Measurements from ENCODE around the gene CCT6A. TPM values are rescaled to one million over a fixed set of nuclear protein-coding genes. Genes with fewer than 3 reads are reported as not detected.
"Not testable (repeated sequence)": the region's sequence is repeated elsewhere in the genome, so short reads cannot be mapped to it uniquely, and the experiment has no call there.

The CCT6A gene
- total RNA-seq, 2 experiments from 2014 or later, result 225 to 231 TPM

GRCh38 chr7:56086761-56087160, 35.2 kb downstream of the CCT6A start:
- CTCF ChIA-PET, result interaction anchor here (1.0 kb wide), 1 partner anchor 12 kb away, joined by 4 read pairs; no protein-coding TSS in a partner anchor
- no peak for DNase-seq
- H3K9me3 Mint-ChIP-seq, result no peaks in the 10 kb centered on the region
- H3K36me3 Mint-ChIP-seq (ENCODE audit: low read depth), result peaks cover 11% of the 10 kb centered on the region
- intact Hi-C loops (cut with micrococcal nuclease), result no loop called here
- H3K4me3 Mint-ChIP-seq, result no peak overlapping the region
- H3K27ac Mint-ChIP-seq, result no peak overlapping the region
- H3K4me1 Mint-ChIP-seq (ENCODE audit: low read depth), result no peaks in the 10 kb centered on the region
- no peaks in the 10 kb centered on the region for H3K27me3 Mint-ChIP-seq (ENCODE audit: low read depth)

- Mint-ChIP-seq H3K27me3 (ENCODE audit: low read depth) (no peaks in the 10 kb centered on the region), H3K4me1 (ENCODE audit: low read depth) (no peaks in the 10 kb centered on the region), H3K27ac (no peak overlapping the region), H3K4me3 (no peak overlapping the region), H3K36me3 (ENCODE audit: low read depth) (peaks cover 9% of the 10 kb centered on the region), H3K9me3 (no peaks in the 10 kb centered on the region)
- CTCF ChIA-PET, result no interaction called here
- no peak for DNase-seq
- intact Hi-C loops (cut with micrococcal nuclease), result no loop called here
Observed at GRCh38 chr7:56087445-56087844, 35.9 kb downstream of the CCT6A start.

- intact Hi-C loops (cut with micrococcal nuclease), result no loop called here
- no peak overlapping the region for H3K4me3 Mint-ChIP-seq
- no peaks in the 10 kb centered on the region for H3K4me1 Mint-ChIP-seq (ENCODE audit: low read depth)
- H3K9me3 Mint-ChIP-seq, result no peaks in the 10 kb centered on the region
- H3K27me3 Mint-ChIP-seq (ENCODE audit: low read depth), result no peaks in the 10 kb centered on the region
- no peak for DNase-seq
- H3K36me3 Mint-ChIP-seq (ENCODE audit: low read depth), result peaks cover 3% of the 10 kb centered on the region
- CTCF ChIA-PET, result no interaction called here
- no peak overlapping the region for H3K27ac Mint-ChIP-seq
Observed at GRCh38 chr7:56091591-56091990, 40.0 kb downstream of the CCT6A start.

GRCh38 chr7:56092388-56092787, 40.8 kb downstream of the CCT6A start:
- CTCF ChIA-PET; H3K4me1 Mint-ChIP-seq (ENCODE audit: low read depth); H3K27ac Mint-ChIP-seq; H3K9me3 Mint-ChIP-seq; H3K36me3 Mint-ChIP-seq (ENCODE audit: low read depth); H3K27me3 Mint-ChIP-seq (ENCODE audit: low read depth); intact Hi-C loops (cut with micrococcal nuclease); H3K4me3 Mint-ChIP-seq; DNase-seq: not testable (repeated sequence)

GRCh38 chr7:56092789-56093531, 41.4 kb downstream of the CCT6A start, which contains the start of gene PHKG1:
Gene PHKG1, minus strand, starts transcription at chr7:56092952. Its CDS starts 4,011 bp downstream, at chr7:56088941.
- H3K4me3 Mint-ChIP-seq, result no peak within 1 kb of the TSS
- H3K36me3 Mint-ChIP-seq (ENCODE audit: low read depth), result peaks cover 5% of the 10 kb centered on the region
- intact Hi-C loops (cut with micrococcal nuclease), result no loop called here
- CTCF ChIA-PET, result interaction anchor here (0.5 kb wide), 1 partner anchor 1100 kb away, joined by 3 read pairs; no protein-coding TSS in a partner anchor
- DNase-seq, result no peak
- no peak within 1 kb of the TSS for H3K27ac Mint-ChIP-seq
- no peaks in the 10 kb centered on the region for H3K4me1 Mint-ChIP-seq (ENCODE audit: low read depth)
- no peaks in the 10 kb centered on the region for H3K27me3 Mint-ChIP-seq (ENCODE audit: low read depth)
- H3K9me3 Mint-ChIP-seq, result no peaks in the 10 kb centered on the region

GRCh38 chr7:56097700-56098099, 46.1 kb downstream of the CCT6A start:
- intact Hi-C loops (cut with micrococcal nuclease), result no loop called here
- H3K4me1 Mint-ChIP-seq (ENCODE audit: low read depth), result peaks cover 3% of the 10 kb centered on the region
- no peak overlapping the region for H3K27ac Mint-ChIP-seq
- CTCF ChIA-PET, result no interaction called here
- H3K36me3 Mint-ChIP-seq (ENCODE audit: low read depth), result peaks cover 29% of the 10 kb centered on the region
- H3K9me3 Mint-ChIP-seq, result no peaks in the 10 kb centered on the region
- no peak for DNase-seq
- no peak overlapping the region for H3K4me3 Mint-ChIP-seq
- H3K27me3 Mint-ChIP-seq (ENCODE audit: low read depth), result no peaks in the 10 kb centered on the region

GRCh38 chr7:56098187-56099008, 46.8 kb downstream of the CCT6A start:
- CTCF ChIA-PET, result interaction anchor here (0.6 to 1.3 kb wide), 3 partner anchors 12 to 504 kb away, joined by 3 to 4 read pairs (median 4); no protein-coding TSS in a partner anchor
- H3K4me3 Mint-ChIP-seq; DNase-seq; H3K27me3 Mint-ChIP-seq (ENCODE audit: low read depth); intact Hi-C loops (cut with micrococcal nuclease); H3K9me3 Mint-ChIP-seq; H3K4me1 Mint-ChIP-seq (ENCODE audit: low read depth): not testable (repeated sequence)
- Mint-ChIP-seq H3K36me3 (ENCODE audit: low read depth) (peaks cover 32% of the 10 kb centered on the region), H3K27ac (peak overlapping the region; percentile 18)

- DNase-seq, result no peak
- CTCF ChIA-PET, result no interaction called here
- intact Hi-C loops (cut with micrococcal nuclease), result loop anchor here (10.0 kb wide), 1 partner anchor 455 kb away; no protein-coding TSS in a partner anchor
- Mint-ChIP-seq H3K4me3 (no peak overlapping the region), H3K4me1 (ENCODE audit: low read depth) (peaks cover 10% of the 10 kb centered on the region), H3K36me3 (ENCODE audit: low read depth) (peaks cover 39% of the 10 kb centered on the region), H3K9me3 (no peaks in the 10 kb centered on the region), H3K27me3 (ENCODE audit: low read depth) (no peaks in the 10 kb centered on the region), H3K27ac (no peak overlapping the region)
Observed at GRCh38 chr7:56099653-56100052, 48.1 kb downstream of the CCT6A start.

GRCh38 chr7:56104138-56104537, 52.6 kb downstream of the CCT6A start:
- DNase-seq; H3K27ac Mint-ChIP-seq; H3K4me3 Mint-ChIP-seq; CTCF ChIA-PET; H3K9me3 Mint-ChIP-seq; H3K27me3 Mint-ChIP-seq (ENCODE audit: low read depth): not testable (repeated sequence)
- peaks cover 31% of the 10 kb centered on the region for H3K4me1 Mint-ChIP-seq (ENCODE audit: low read depth)
- peaks cover 53% of the 10 kb centered on the region for H3K36me3 Mint-ChIP-seq (ENCODE audit: low read depth)
- intact Hi-C loops (cut with micrococcal nuclease), result loop anchor here (10.0 kb wide), 1 partner anchor 459 kb away; no protein-coding TSS in a partner anchor

- intact Hi-C loops (cut with micrococcal nuclease), result loop anchor here (10.0 kb wide), 1 partner anchor 461 kb away; no protein-coding TSS in a partner anchor
- peak overlapping the region; percentile 98 for H3K27ac Mint-ChIP-seq
- peak; percentile 34 for DNase-seq
- H3K36me3 Mint-ChIP-seq (ENCODE audit: low read depth), result peaks cover 46% of the 10 kb centered on the region
- peaks cover 33% of the 10 kb centered on the region for H3K4me1 Mint-ChIP-seq (ENCODE audit: low read depth)
- H3K9me3 Mint-ChIP-seq, result no peaks in the 10 kb centered on the region
- no peaks in the 10 kb centered on the region for H3K27me3 Mint-ChIP-seq (ENCODE audit: low read depth)
- peak overlapping the region; percentile 90 for H3K4me3 Mint-ChIP-seq
- CTCF ChIA-PET, result interaction anchor here (0.5 to 1.4 kb wide), 2 partner anchors 31 to 219 kb away, joined by 3 to 6 read pairs; no protein-coding TSS in a partner anchor
Observed at GRCh38 chr7:56105508-56105907, 53.9 kb downstream of the CCT6A start.

- Mint-ChIP-seq H3K27ac (peak within 1 kb of the TSS; percentile 98), H3K9me3 (no peaks in the 10 kb centered on the region), H3K4me3 (peak within 1 kb of the TSS; percentile 90), H3K36me3 (ENCODE audit: low read depth) (peaks cover 37% of the 10 kb centered on the region), H3K4me1 (ENCODE audit: low read depth) (peaks cover 31% of the 10 kb centered on the region), H3K27me3 (ENCODE audit: low read depth) (no peaks in the 10 kb centered on the region)
- DNase-seq, result peak; percentile 97
- intact Hi-C loops (cut with micrococcal nuclease), result loop anchor here (1.0 to 10.0 kb wide), 7 partner anchors 42 to 741 kb away; partner anchors contain the start of genes CCT6A, LANCL2, MRPS17 and PSPH
- CTCF ChIA-PET, result interaction anchor here (0.5 to 1.4 kb wide), 3 partner anchors 32 to 851 kb away, joined by 3 to 6 read pairs (median 3); no protein-coding TSS in a partner anchor
Observed at GRCh38 chr7:56106108-56107073, 54.8 kb downstream of the CCT6A start, which contains the start of gene CHCHD2. Gene CHCHD2, minus strand, starts transcription at chr7:56106476. Its CDS starts 63 bp downstream, at chr7:56106413.
